ENCODE measurements around the gene CCDC146. TPM values are rescaled to one million over a fixed set of nuclear protein-coding genes. Genes with fewer than 3 reads are reported as not detected.

The CCDC146 gene
- total RNA-seq, 1 experiment from 2014 or later, result 1.4 TPM

DNA sequence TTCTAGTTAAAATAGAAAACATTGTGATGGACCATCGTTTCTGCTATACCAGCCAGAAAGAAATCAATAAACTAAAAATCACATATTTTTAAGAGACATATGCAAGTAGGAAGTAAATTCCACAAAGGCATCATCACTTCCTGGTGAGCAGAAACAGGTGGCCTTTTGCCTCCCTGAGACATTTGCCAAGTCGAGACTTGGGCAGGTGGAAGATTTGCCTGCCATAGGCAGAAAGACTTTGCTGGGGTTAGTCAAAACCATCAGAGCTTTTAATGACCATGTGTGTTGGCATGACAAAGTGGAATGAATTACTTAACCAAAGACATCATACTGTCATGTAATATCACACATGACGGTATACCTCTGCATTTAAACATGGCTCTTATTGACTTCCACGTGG, 143.3 kb downstream of the CCDC146 start:
- Histone ChIP-seq H3K4me1 (no peaks in the 10 kb centered on the region), H3K27me3 (replicated peaks; ENCODE audit: control insufficient read depth, insufficient read depth, low read length) (no peaks in the 10 kb centered on the region), H3K36me3 (ENCODE audit: control insufficient read depth, insufficient read depth, low read length) (no peaks in the 10 kb centered on the region), H3K9me3 (no peaks in the 10 kb centered on the region), H3K4me3 (ENCODE audit: low read depth, low read length) (no peak overlapping the region)
- H3K36me3 Mint-ChIP-seq (ENCODE audit: insufficient read depth, unreplicated experiment), result no peaks in the 10 kb centered on the region
- H3K27ac Mint-ChIP-seq (ENCODE audit: unreplicated experiment), result no peak overlapping the region
- ChIA-PET CTCF (no interaction called here), POLR2A (interaction anchor here (0.6 kb wide), 1 partner anchor 150 kb away, joined by 3 read pairs; no protein-coding TSS in a partner anchor)
- no peak for DNase-seq
- intact Hi-C loops (cut with micrococcal nuclease; ENCODE audit: unreplicated experiment), result no loop called here
- H3K4me1 Mint-ChIP-seq (ENCODE audit: low read depth, unreplicated experiment), result no peaks in the 10 kb centered on the region
- H3K4me3 Mint-ChIP-seq (ENCODE audit: unreplicated experiment), result no peak overlapping the region
- BruUV-seq (replicated peaks), result no TSS peak
- H3K27me3 Mint-ChIP-seq (ENCODE audit: insufficient read depth, unreplicated experiment), result no peaks in the 10 kb centered on the region
- peaks cover 9% of the 10 kb centered on the region for H3K9me3 Mint-ChIP-seq (ENCODE audit: unreplicated experiment)
- TF ChIP-seq, protein P1, sequence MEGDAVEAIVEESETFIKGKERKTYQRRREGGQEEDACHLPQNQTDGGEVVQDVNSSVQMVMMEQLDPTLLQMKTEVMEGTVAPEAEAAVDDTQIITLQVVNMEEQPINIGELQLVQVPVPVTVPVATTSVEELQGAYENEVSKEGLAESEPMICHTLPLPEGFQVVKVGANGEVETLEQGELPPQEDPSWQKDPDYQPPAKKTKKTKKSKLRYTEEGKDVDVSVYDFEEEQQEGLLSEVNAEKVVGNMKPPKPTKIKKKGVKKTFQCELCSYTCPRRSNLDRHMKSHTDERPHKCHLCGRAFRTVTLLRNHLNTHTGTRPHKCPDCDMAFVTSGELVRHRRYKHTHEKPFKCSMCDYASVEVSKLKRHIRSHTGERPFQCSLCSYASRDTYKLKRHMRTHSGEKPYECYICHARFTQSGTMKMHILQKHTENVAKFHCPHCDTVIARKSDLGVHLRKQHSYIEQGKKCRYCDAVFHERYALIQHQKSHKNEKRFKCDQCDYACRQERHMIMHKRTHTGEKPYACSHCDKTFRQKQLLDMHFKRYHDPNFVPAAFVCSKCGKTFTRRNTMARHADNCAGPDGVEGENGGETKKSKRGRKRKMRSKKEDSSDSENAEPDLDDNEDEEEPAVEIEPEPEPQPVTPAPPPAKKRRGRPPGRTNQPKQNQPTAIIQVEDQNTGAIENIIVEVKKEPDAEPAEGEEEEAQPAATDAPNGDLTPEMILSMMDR (IDR thresholded peaks at IDR 0.05; ENCODE audit: insufficient read depth in 1 of 2, low read depth in 1 of 2, low read length in 1 of 2, severe bottlenecking in 1 of 2, unreplicated experiment in 1 of 2), result no peak

DNA sequence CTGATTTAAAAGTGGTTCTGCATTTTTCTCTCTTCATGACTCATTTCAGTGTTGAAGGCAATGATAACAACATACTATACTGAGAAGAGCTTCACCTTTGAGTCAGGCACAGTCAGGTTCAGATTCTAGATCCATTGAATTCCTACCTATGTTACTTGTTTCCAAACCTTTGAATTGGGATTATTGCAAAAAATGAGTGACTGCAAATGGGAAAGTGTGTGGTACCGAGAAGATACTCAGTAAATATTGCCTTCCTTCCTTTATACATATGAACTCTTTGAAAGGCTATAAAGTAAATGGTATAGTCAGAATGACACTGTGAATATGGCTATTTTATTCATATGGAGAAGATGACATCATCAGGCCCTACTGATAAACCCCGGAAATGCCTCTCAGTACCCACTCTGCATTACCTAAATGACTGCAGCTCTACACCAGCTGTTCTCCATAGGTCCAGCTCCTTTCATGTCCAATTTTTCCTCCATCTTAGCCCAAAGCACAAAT, 143.9 kb downstream of the CCDC146 start:
- CTCF ChIA-PET, result no interaction called here
- Mint-ChIP-seq H3K27me3 (ENCODE audit: insufficient read depth, unreplicated experiment) (no peaks in the 10 kb centered on the region), H3K4me3 (ENCODE audit: unreplicated experiment) (no peak overlapping the region), H3K4me1 (ENCODE audit: low read depth, unreplicated experiment) (no peaks in the 10 kb centered on the region), H3K9me3 (ENCODE audit: unreplicated experiment) (peaks cover 9% of the 10 kb centered on the region), H3K27ac (ENCODE audit: unreplicated experiment) (no peak overlapping the region), H3K36me3 (ENCODE audit: insufficient read depth, unreplicated experiment) (no peaks in the 10 kb centered on the region)
- no peaks in the 10 kb centered on the region for H3K4me1 ChIP-seq
- no peaks in the 10 kb centered on the region for H3K27me3 ChIP-seq (replicated peaks; ENCODE audit: control insufficient read depth, insufficient read depth, low read length)
- no TSS peak for BruUV-seq (replicated peaks)
- POLR2A ChIA-PET, result interaction anchor here (0.6 kb wide), 1 partner anchor 149 kb away, joined by 3 read pairs; no protein-coding TSS in a partner anchor
- no peaks in the 10 kb centered on the region for H3K9me3 ChIP-seq
- no peak overlapping the region for H3K4me3 ChIP-seq (ENCODE audit: low read depth, low read length)
- intact Hi-C loops (cut with micrococcal nuclease; ENCODE audit: unreplicated experiment), result no loop called here
- no peaks in the 10 kb centered on the region for H3K36me3 ChIP-seq (ENCODE audit: control insufficient read depth, insufficient read depth, low read length)
- TF ChIP-seq, protein P1 (IDR thresholded peaks at IDR 0.05; ENCODE audit: insufficient read depth in 1 of 2, low read depth in 1 of 2, low read length in 1 of 2, severe bottlenecking in 1 of 2, unreplicated experiment in 1 of 2), result no peak
- no peak for DNase-seq

DNA sequence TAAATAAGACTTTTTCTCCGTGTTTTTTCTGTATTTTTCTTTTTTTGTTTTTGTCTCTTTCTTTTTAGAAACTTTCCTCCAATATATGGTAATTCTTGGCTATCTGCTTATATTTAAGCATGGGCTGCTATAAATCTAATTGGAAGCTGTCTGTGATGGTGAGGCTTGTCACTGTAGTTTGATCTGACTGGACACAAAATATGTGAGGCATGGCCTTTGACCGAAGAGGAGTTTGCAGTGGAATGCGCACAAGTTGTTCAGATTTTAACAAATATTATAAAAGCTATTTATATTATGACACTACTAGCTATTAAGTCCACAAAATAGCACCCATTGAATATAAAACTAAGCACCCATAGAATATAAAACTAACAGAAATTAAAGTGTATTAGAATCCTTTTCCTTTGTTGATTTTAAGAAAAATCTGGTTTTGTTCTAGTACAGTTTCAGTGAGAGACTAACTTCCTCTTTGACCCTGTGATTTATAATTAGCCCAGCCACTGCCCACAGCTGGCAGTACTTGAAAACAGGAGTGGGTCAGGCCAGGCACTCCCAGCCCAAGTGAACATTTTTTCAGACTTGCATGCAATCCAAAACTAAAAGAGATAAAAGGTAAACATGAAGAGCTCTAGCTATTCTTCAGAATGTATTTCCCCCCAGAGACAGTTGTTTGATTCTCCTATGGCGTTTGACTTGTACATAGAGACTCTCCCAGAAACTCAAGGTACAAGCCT, 147.1 kb downstream of the CCDC146 start:
- POLR2A ChIA-PET, result no interaction called here

More for the DNA sequence above, 147.1 kb downstream of the CCDC146 start:
- no peak for DNase-seq
- Mint-ChIP-seq H3K27me3 (ENCODE audit: insufficient read depth, unreplicated experiment) (no peaks in the 10 kb centered on the region), H3K4me3 (ENCODE audit: unreplicated experiment) (no peak overlapping the region), H3K9me3 (ENCODE audit: unreplicated experiment) (peaks cover 9% of the 10 kb centered on the region), H3K36me3 (ENCODE audit: insufficient read depth, unreplicated experiment) (no peaks in the 10 kb centered on the region), H3K4me1 (ENCODE audit: low read depth, unreplicated experiment) (no peaks in the 10 kb centered on the region), H3K27ac (ENCODE audit: unreplicated experiment) (no peak overlapping the region)
- H3K9me3 ChIP-seq, result no peaks in the 10 kb centered on the region
- H3K27me3 ChIP-seq (replicated peaks; ENCODE audit: control insufficient read depth, insufficient read depth, low read length), result no peaks in the 10 kb centered on the region
- intact Hi-C loops (cut with micrococcal nuclease; ENCODE audit: unreplicated experiment), result no loop called here
- no peaks in the 10 kb centered on the region for H3K36me3 ChIP-seq (ENCODE audit: control insufficient read depth, insufficient read depth, low read length)
- no TSS peak for BruUV-seq (replicated peaks)
- no peaks in the 10 kb centered on the region for H3K4me1 ChIP-seq
- CTCF ChIA-PET, result no interaction called here
- TF ChIP-seq, protein P1 (IDR thresholded peaks at IDR 0.05; ENCODE audit: insufficient read depth in 1 of 2, low read depth in 1 of 2, low read length in 1 of 2, severe bottlenecking in 1 of 2, unreplicated experiment in 1 of 2), result no peak
- no peak overlapping the region for H3K4me3 ChIP-seq (ENCODE audit: low read depth, low read length)

Measured in Caco-2 (cell line).